ENCODE results near the gene FPR3. TPM values are rescaled to one million over a fixed set of nuclear protein-coding genes. Genes with fewer than 3 reads are reported as not detected.

Gene FPR3
- total and polyA plus RNA-seq, 9 of the 15 experiments (the other 6 are each of a cell fraction or from before 2014, with no cell fraction given), result 0.08 to 0.51 (median 0.22) TPM; not detected in 1

DNA sequence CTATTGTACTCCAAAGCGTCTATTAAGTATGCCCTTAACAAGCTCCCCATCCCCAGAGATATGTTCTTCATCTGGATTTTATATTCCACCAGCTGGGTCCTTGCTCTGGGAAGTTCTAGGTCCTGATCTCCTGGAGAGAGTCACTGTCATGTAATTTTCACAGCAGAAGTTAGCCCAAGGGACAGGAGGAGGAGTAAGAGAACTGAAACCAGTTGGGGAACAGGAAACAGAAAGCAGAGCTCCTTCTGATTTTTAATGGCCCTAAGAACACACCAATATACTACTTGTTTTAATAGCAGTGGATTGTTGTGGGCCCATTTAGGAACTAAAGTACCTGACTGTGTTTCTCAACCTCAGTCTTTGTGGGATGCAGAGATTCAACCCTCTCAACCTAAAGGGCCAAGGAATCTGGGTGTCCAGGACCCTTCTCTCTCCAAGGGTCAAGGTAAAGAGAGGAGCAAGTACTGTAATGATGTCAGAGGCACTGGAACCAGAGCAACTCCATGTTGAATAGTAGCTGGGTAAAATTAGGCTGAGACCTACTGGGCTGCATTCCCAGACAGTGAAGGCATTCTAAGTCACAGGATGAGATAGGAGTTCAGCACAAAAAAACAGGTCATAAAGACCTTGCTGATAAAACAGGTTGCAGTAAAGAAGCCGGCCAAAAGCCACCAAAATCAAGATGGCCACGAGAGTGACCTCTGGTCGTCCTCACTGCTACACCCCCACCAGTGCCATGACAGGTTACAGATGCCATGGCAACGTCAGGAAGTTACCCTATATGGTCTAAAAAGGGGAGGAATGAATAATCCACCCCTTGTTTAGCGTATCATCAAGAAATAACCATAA lies 8.1 kb upstream of the FPR3 start (continued):
- no peak for TF ChIP-seq ZNF785 (CRISPR knock-in tag; IDR thresholded peaks at IDR 0.05)
- TF ChIP-seq EP400 (IDR thresholded peaks at IDR 0.05), result no peak
- TF ChIP-seq PTRF (tag; IDR thresholded peaks at IDR 0.05), result peak; percentile 98
- TF ChIP-seq RCOR1 (IDR thresholded peaks at IDR 0.05; ENCODE audit: borderline replicate concordance in 1 of 2, low read depth in 2 of 2, low read length in 2 of 2), result no peak
- TF ChIP-seq ADNP (tag; IDR thresholded peaks at IDR 0.05), result no peak
- TF ChIP-seq ZNF384 (IDR thresholded peaks at IDR 0.05; ENCODE audit: low read depth, low read length), result no peak
- TF ChIP-seq DIDO1 (tag; IDR thresholded peaks at IDR 0.05; ENCODE audit: low read depth), result peak; percentile 95
- peak; percentile 97 for TF ChIP-seq DDX20 (tag; IDR thresholded peaks at IDR 0.05; ENCODE audit: low read depth)
- TF ChIP-seq, protein P1, sequence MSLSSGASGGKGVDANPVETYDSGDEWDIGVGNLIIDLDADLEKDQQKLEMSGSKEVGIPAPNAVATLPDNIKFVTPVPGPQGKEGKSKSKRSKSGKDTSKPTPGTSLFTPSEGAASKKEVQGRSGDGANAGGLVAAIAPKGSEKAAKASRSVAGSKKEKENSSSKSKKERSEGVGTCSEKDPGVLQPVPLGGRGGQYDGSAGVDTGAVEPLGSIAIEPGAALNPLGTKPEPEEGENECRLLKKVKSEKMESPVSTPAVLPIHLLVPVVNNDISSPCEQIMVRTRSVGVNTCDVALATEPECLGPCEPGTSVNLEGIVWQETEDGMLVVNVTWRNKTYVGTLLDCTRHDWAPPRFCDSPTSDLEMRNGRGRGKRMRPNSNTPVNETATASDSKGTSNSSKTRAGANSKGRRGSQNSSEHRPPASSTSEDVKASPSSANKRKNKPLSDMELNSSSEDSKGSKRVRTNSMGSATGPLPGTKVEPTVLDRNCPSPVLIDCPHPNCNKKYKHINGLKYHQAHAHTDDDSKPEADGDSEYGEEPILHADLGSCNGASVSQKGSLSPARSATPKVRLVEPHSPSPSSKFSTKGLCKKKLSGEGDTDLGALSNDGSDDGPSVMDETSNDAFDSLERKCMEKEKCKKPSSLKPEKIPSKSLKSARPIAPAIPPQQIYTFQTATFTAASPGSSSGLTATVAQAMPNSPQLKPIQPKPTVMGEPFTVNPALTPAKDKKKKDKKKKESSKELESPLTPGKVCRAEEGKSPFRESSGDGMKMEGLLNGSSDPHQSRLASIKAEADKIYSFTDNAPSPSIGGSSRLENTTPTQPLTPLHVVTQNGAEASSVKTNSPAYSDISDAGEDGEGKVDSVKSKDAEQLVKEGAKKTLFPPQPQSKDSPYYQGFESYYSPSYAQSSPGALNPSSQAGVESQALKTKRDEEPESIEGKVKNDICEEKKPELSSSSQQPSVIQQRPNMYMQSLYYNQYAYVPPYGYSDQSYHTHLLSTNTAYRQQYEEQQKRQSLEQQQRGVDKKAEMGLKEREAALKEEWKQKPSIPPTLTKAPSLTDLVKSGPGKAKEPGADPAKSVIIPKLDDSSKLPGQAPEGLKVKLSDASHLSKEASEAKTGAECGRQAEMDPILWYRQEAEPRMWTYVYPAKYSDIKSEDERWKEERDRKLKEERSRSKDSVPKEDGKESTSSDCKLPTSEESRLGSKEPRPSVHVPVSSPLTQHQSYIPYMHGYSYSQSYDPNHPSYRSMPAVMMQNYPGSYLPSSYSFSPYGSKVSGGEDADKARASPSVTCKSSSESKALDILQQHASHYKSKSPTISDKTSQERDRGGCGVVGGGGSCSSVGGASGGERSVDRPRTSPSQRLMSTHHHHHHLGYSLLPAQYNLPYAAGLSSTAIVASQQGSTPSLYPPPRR (CRISPR knock-in tag; IDR thresholded peaks at IDR 0.05; ENCODE audit: borderline replicate concordance), result no peak
- no peak for TF ChIP-seq ZNF77 (CRISPR knock-in tag; IDR thresholded peaks at IDR 0.05)
- TF ChIP-seq, protein P2, sequence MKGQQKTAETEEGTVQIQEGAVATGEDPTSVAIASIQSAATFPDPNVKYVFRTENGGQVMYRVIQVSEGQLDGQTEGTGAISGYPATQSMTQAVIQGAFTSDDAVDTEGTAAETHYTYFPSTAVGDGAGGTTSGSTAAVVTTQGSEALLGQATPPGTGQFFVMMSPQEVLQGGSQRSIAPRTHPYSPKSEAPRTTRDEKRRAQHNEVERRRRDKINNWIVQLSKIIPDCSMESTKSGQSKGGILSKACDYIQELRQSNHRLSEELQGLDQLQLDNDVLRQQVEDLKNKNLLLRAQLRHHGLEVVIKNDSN (CRISPR knock-in tag; IDR thresholded peaks at IDR 0.05), result no peak
- no peak for TF ChIP-seq E2F5 (CRISPR knock-in tag; IDR thresholded peaks at IDR 0.05)
- TF ChIP-seq ZNF398 (CRISPR knock-in tag; IDR thresholded peaks at IDR 0.05), result peak; percentile 67; the same call in 1 of the 2 replicates
- no peak for TF ChIP-seq ZNF740 (CRISPR knock-in tag; IDR thresholded peaks at IDR 0.05)
- peak; percentile 40 to 97; a peak in 3 of 4 replicates for TF ChIP-seq ZNF740 (tag; IDR thresholded peaks at IDR 0.05)
- TF ChIP-seq SAFB (IDR thresholded peaks at IDR 0.05; ENCODE audit: borderline replicate concordance, low read depth, low read length), result no peak
- TF ChIP-seq ZNF263 (CRISPR knock-in tag; IDR thresholded peaks at IDR 0.05; ENCODE audit: borderline replicate concordance), result no peak
